ENCODE data around the gene TEKT1. TPM values are rescaled to one million over a fixed set of nuclear protein-coding genes. Genes with fewer than 3 reads are reported as not detected.
"Not testable (repeated sequence)": the region's sequence is repeated elsewhere in the genome, so short reads cannot be mapped to it uniquely, and the experiment has no call there.

Gene TEKT1
- total RNA-seq: not detected
- long read RNA-seq: 0 reads

DNA sequence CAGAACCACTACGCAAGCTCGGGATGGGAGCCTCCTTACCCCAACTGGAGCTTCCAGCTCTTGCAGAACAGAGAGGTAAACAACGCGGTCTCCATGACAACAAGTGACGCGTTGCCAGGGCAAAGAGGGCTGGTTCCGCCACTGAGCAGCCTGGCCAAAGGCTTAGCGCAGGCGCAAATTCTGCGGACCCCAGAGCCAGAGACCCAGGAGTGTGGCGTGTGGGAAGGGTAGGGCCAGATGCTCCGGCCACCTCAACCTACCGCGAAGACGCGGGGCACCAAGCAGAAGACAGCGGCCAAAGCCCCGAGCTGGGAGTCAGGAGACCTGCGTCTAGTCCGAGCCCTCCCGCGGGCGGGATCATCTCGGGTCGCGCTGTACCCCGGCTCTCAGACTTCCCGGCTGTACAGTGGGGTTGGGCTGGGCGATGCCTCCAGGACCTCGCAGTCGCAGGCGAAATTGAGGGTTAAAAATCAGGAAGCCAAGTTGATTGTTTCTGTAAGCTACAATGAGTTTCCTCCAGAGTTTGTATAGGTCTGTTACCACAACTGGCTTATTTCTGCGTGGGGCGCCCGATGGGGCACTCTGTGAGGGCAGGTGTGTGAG is at the start of gene TEKT1:
Gene TEKT1 (minus strand): TSS at position 69 of the 603 bp plus-strand sequence. CDS start 1,353 bp downstream, outside the sequence.
- intact Hi-C loops (cut with DNase I): no loop called here
- ATAC-seq (peak; percentile 84 to 99), DNase-seq (peak; percentile 79)

DNA sequence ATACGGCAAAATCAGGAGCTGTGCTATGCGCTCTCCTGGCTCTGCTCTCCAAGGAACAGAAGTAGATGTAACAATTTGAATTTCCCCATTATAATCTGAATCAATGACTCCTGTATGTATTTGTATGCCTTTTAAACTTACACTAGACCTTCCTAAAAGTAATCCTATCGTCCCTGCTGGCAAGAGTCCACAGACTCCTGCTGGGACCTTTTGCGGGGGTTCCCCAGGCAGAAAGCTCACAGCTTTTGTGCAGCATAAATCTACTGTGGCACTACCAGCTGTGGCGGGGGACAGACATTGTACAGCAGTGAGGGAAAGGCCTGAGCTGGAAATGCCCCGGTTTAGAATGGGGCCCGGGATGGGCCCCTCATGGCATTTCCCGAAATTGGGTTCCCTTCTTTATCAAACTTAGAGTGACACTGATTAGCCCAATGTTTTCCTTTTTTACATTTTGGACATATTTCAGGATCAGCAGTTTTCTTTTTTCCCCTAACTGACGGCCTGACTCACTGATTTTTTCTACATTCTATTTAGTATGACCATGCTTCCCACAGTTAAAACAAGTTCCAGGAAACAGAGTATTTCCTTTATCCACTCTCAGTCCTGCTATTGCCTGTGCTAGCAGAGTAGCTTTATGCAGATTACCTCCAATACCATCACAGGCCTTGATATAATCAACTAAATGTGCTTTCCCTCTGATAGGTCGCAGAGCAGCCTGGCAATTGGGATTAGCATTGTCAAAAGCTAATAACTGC is 47.9 kb upstream of the TEKT1 start:
- DNase-seq; intact Hi-C loops (cut with DNase I); ATAC-seq: not testable (repeated sequence)

DNA sequence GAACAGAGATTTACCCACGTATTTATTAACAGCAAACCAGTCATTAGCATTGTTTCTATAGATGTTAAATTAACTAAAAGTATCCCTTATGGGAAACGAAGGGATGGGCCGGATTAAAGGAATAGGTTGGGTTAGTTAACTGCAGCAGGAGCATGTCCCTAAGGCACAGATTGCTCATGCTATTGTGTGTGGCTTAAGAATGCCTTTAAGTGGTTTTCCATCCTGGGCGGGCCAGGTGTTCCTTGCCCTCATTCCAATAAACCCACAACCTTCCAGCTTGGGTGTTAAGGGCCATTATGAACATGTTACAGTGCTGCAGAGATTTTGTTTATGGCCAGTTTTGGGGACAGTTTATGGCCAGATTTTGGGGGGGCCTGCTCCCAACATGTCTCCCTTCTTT is 43.7 kb upstream of the TEKT1 start:
- DNase-seq; ATAC-seq; intact Hi-C loops (cut with DNase I): not testable (repeated sequence)

DNA sequence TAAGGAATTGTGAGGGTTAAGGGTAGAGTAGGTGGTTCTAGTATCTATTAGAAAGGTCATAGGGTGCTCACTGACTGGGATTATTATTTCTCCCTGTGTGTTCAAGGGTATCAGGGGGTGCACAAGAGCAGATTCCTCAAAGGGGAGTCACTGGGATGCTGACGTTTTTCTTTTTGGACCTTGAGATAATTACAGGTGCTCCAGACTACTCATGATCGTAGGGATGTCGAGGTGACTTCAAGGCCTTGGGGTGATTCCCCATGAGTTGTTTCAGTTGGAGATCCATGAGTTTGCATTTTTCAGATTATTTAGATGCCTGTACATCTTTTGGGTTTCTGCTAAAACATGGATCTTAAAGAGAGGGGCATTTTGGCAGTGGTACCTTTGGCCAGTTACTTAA is 41.4 kb upstream of the TEKT1 start:
- intact Hi-C loops (cut with DNase I): no loop called here
- ATAC-seq (no peak), DNase-seq (no peak)

DNA sequence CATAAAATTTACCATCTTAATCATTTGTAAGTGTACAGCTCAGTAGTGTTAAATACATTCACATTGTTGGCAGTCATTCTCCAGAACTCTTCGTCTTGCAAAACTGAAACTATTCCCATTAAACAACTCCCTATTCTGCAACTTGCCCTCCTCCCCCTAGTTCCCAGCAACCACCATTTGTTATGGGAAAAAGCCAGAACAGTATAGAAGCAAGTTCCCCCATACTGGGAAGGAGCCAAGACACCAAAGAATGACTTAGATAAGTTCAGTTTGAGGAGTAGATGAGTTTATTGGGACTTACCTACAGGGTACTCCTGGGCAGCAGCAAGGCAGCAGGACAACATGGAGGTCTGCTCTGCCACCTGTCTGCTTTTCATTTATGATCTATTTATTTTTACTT is 39.3 kb upstream of the TEKT1 start:
- no peak for ATAC-seq
- intact Hi-C loops (cut with DNase I): no loop called here
- DNase-seq: no peak

DNA sequence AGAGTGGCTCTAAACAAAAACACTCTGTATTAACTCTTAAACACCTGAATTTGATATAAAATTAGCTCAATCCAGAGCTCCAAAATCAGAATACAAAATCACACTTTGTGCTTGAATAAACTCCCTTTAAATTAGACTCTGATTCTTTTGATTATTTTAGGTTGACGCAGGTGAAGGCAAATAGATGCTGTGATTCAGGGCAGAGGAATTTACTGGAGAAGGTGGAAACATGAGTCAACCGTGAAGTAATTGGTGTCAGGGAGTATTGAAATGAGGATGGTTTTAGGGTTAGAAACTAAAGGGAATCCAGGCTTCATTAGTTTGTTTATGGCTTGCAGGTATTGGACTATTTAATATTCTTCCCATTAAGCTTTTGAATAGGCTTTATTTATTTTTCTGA is 37.1 kb upstream of the TEKT1 start:
- intact Hi-C loops (cut with DNase I): no loop called here
- ATAC-seq (peak in 1 of 2 donors; percentile 89), DNase-seq (no peak)

DNA sequence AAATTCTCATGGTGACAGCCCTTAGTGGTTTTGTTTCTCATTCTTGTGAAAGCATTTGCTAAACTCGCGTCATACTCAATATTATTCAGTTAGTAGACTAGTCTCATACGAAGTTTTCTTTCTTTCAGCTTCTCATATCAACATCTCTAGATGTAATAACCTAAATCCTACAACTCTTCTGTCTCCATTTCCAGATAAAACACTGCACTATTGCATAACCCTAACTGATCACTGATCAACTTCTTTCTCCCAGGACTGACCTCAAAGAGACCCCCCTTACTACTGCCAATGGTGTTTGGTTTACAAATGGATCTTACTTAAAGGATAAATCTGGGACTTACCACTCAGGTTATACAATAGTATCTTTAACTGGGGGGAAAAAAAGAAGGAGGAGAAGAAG is 36.3 kb upstream of the TEKT1 start:
- intact Hi-C loops (cut with DNase I): no loop called here
- ATAC-seq (no peak), DNase-seq (no peak)

DNA sequence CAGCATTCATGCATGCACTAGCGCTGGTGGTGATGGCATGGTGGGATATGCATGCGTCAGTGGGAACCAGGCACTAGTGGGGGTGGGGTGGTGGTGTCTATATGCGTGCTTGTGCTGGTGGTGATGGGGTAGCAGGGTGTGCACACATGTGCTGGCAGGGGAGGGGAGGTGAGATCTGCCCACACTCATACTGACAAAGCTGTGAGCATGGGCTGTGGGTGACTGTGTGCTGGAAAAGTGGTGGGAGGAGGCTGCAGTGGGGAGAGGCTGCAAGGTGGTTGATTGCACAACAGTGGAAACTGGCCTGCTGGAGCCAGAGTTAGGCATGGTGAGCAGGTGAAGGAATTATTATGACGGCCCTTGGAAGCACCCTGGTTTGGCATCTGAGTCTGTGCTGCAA is 31.3 kb upstream of the TEKT1 start:
- peak; percentile 19 to 95 for ATAC-seq
- intact Hi-C loops (cut with DNase I): no loop called here
- no peak for DNase-seq

DNA sequence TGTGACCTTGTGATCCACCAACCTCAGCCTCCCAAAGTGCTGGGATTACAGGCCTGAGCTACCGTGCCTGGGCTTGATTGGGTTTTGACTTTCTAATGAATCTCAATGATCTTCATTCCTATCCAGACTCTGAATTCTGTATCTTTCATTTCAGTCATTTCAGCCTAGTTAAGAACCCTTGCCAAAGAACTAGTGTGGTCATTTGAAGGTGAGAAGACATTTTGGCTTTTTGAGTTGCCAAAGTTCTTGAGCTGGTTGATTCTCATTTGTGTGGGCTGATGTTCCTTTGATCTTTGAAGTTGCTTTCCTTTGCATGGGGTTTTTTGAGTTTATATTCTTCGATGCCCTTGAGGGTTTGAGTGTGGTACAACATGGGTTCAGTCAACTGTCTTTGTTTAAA is 30.6 kb upstream of the TEKT1 start:
- no peak for ATAC-seq
- intact Hi-C loops (cut with DNase I): no loop called here

DNA sequence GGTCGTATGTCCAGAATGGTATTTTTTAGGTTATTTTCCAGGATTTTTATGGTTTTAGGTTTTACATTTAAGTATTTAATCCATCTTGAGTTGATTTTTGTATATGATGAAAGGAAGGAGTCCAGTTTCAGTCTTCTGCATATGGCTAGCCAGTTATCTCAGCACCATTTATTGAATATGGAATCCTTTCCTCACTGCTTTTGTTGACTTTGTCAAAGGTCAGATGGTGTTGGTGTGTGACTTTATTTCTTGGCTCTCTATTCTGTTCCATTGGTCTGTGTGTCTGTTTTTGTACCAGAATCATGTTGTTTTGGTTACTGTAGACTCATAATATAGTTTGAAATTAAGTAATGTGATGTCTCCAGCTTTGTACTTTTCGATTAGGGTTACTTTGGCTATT is 26.4 kb upstream of the TEKT1 start:
- intact Hi-C loops (cut with DNase I): no loop called here
- ATAC-seq: no peak
- DNase-seq: no peak

More for the DNA sequence above, 30.6 kb upstream of the TEKT1 start:
- no peak for DNase-seq

DNA sequence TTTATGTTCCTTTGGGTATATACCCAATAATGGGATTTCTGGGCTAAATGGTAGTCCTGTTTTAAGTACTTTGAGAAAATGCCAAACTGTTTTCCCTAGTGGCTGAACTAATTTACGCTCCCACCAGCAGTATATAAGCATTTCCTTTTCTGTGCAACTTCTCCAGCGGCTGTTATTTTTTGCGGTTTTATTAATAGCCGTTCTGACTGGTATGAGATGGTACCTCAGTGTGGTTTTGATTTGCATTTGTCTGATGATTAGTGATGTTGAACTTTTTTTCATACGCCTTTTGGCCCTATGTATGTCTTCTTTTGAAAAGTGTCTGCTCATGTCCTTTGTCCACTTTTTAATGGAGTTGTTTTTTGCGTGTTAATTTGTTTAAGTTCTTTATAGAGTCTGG is 25.8 kb upstream of the TEKT1 start:
- intact Hi-C loops (cut with DNase I): no loop called here
- ATAC-seq: no peak
- no peak for DNase-seq

DNA sequence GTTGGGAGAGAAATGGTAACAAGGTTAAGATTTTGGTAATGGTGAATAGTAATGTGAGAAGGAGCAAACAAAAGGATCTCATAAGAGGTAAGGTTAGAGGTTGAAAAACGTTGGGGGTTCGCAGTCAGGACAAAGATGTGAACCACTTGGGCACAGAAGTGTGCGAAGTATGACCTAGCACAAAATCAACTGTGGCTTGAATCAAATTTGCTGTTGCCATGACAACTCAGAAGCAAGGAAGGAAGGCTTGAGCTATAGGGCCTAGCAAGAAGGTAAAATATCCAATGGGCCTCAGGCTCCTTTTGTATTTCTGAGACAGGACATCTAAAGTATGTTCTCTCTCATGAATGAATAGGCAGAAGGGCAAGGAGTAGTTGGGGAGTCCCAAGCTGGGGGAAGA is 24.5 kb upstream of the TEKT1 start:
- intact Hi-C loops (cut with DNase I): no loop called here
- no peak for ATAC-seq
- DNase-seq: no peak

DNA sequence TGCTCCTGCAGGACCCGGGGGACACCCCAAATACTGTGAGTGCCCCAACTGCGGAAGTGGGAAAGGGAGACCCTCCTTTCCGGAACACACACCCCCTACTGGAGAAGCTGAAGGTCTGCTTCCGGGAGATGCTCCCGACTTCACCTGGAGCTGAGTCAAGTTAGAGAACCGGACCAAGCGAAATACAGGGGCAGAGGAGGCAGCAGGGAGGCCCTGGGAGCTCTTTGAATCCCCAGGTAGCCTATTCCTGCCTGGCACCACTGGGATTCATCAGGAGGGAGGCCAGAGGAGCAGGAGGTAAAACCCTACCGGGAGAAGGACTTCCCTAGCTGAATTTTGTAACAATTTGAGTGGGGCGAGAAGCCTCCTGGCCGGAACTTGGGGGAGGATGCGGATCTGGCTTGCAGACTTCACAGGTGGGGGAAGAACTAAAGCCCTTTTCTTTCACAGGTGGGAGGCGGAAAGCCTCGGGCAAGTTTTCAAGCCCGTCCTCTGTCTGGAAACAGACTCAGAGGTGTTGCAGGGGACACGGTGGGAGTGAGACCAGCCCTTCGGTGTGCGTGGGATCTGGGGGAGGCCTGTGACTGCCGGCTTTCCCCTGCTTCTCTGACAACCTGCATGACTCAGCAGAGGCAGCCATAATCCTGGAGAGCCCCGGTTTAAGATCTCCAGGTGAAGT is 22.4 kb upstream of the TEKT1 start:
- ATAC-seq: peak; percentile 23 to 87
- intact Hi-C loops (cut with DNase I): no loop called here
- DNase-seq: no peak

DNA sequence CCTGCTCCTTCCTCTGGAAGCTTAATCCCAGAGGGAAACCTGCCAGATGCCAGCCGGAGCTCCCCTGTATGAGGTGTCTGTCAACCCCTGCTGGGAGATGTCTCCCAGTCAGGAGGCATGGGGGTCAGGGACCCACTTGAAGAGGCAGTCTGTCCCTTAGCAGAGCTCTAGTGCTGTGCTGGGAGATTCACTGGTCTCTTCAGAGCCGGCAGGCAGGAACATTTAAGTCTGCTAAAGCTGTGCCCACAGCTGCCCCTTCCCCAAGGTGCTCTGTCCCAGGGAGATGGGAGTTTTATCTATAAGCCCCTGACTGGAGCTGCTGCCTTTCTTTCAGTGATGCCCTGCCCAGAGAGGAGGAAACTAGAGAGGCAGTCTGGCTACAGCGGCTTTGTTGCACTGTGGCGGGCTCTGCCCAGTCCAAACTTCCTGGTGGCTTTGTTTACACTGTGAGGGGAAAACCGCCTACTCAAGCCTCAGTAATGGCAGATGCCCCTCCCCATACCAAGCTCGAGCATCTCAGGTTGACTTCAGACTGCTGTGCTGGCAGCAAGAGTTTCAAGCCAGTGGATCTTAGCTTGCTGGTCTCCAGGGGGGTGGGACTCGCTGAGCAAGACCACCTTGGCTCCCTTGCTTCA is 17.1 kb upstream of the TEKT1 start:
- intact Hi-C loops (cut with DNase I); ATAC-seq; DNase-seq: not testable (repeated sequence)

DNA sequence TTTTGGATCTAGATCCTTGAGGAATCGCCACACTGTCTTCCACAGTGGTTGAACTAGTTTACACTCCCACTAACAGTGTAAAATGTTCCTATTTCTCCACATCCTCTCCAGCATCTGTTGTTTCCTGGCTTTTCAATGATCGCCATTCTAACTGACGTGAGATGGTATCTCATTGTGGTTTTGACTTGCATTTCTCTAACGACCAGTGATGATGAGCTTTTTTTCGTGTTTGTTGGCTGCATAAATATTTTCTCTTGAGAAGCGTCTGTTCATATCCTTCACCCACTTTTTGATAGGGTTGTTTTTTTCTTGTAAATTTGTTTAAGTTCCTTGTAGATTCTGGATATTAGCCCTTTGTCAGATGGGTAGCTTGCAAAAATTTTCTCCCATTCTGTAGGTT is 14.6 kb upstream of the TEKT1 start:
- ATAC-seq; intact Hi-C loops (cut with DNase I); DNase-seq: not testable (repeated sequence)

DNA sequence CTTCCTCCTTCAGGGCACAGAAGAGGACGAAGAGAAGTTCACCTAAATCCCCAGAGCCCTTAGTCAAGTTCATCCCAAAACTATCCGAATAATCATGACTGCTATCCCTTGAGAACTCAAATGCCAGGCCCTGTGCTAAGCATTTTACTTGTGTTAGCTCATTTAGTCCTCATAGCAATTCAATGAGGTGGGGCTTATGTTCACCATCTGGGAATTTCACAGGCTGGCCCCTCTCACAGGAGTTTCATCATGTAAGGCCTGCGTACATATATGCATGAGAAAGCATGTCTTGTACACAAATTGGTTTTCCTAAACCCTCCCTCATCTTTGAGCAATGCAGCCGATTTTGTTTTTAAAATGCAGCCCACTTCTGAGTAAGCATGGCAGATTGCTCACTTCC is 12.9 kb upstream of the TEKT1 start:
- DNase-seq; intact Hi-C loops (cut with DNase I); ATAC-seq: not testable (repeated sequence)

DNA sequence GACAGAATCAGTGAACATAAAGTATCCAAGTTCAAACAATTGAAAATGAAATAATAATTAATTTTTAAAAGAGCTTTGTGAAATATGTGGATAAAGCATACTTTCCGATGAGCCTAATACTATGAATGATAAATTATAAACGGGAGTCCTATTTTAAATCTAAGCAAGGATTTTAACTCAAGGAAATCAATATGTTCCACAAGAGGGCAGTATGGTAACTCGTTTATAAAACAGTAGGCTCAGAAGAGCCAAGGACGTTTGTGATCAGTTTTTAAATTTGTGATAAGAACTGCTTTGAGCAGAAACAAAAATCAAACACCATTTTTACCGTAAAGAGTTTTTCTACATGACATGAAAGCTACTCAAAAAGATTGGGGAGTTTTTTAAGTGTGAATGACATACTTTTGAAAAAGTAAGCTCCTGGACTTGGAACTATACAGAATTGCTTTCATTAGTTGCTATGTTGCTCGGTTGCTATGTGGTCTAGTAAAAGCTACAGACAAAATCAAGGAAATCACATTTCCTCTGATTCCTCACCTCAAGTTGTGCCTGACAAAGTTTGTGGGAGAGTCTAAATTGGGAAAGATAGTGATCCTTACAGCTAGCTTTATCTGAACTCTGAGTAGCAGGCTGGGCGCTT is 11.8 kb upstream of the TEKT1 start:
- intact Hi-C loops (cut with DNase I): loop anchor here in 1 of 2 donors (2.0 kb wide), 1 partner anchor 177 kb away; no protein-coding TSS in a partner anchor
- DNase-seq (no peak), ATAC-seq (peak in 1 of 2 donors; percentile 65)

DNA sequence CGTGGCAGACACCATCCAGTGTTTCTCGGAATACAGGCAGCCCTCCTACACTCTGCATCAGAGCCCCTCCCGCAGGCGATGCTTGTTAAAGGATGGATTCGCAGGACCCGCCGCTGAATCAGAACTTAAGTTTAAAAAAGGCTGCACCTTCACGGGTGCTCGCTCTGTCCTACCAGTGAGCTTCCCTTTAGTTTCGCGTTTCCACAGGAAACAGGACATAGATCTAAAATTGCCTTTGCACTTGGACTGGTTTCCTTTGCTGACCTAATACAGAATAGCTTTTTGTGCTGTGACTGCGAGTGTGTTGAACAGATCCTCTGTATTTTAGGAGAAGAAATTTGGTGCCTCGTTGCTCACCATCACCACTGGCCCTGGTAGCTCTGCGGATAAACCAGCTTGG is 10.2 kb upstream of the TEKT1 start:
- not testable (repeated sequence) for DNase-seq, ATAC-seq
- intact Hi-C loops (cut with DNase I): loop anchor here in 1 of 2 donors (2.0 kb wide), 1 partner anchor 175 kb away; no protein-coding TSS in a partner anchor

DNA sequence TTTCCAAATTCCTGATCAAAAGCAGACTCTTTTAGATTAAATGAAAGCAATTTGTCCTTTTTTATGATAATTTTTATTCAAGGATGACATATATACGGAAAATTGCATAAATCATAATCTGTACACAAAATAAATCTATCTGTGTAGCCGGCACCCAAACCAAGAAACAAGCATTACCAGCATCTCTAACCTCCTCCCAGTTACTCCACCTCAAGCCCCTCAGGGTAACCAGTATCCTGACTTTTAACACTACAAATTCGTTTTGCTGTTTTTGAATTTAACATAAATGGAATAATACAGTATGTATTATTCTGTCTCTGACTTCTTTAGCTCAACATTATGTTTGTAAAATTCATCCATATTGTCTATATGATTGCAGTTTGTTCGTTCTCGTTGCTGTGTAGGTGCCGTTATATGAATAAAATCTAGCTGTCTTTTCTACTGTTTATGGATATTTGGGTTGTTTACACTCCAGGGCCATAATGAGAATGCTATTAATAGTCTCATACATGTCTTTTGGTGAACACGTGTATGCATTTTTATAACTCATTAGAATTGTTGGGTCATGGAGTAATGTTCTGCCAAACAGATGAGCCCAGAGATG is 1.0 kb downstream of the TEKT1 start:
- intact Hi-C loops (cut with DNase I): no loop called here
- ATAC-seq: no peak
- no peak for DNase-seq

Data from left cardiac atrium (tissue), 4 donors.